Stimulated activated CD8-positive, alpha-beta memory T cell treated with anti-CD3 and anti-CD28 coated beads, Interleukin-2, amount 100 ng/mL, for 1 hour (primary cell): Measurements from ENCODE around the gene MERTK.
"Not testable (repeated sequence)": the region's sequence is repeated elsewhere in the genome, so short reads cannot be mapped to it uniquely, and the experiment has no call there.

ENCODE experiments used
- DNase-seq, 2 donors: peaks; one replicate each; pipeline ENCODE4 v3.0.0-alpha.2; 2020; ENCODE audit warnings: low read depth in 2 of 2

MERTK gene

GRCh38 chr2:111945444-111946293, 47.3 kb downstream of the MERTK start:
- DNase-seq = no peak

DNA sequence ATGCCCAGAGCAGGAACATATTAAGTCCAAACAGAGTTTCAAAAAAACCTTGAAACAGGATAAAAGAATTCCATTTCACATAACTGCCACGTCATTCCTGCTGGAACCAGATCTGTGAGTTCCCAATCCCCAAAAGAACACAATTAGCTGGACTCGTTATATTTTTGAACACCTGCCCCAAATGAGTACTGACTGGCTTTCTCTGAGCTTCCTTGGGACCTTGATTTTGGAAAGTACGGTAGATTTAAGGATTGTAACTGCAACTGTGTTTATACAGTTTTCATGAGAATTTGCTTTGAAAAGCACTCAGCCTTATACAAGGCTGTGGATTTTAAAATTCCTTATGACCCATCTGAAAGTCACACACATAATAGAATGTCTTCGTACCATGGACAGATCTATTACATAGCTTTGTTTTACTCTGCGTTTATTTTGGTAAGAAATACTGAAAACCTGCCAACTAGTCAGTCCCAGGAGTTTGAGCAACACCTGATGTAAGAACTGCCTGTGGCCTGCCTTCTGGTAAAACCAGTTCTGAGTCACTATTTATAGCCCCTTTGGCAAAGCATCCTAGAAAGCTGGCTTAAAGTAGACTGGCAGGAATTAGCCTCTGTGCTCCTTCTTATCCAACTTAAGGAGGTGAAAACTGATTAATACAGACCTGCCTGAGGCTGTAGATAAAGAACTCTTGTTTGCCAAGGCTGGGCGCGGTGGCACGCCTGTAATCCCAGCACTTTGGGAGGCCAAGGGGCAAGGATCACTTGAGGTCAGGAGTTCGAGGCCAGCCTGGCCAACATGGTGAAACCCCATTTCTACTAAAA, 48.1 kb downstream of the MERTK start:
- DNase-seq = no peak

- DNase-seq = no peak
These were observed 48.8 kb downstream of the MERTK start for GRCh38 chr2:111947219-111947618.

GRCh38 chr2:111948832-111949231, 50.4 kb downstream of the MERTK start:
- DNase-seq = no peak

- DNase-seq = no peak
These were observed 51.8 kb downstream of the MERTK start for GRCh38 chr2:111950236-111950635.

GRCh38 chr2:111951486-111951885, 53.1 kb downstream of the MERTK start:
- no peak for DNase-seq

GRCh38 chr2:111952871-111953452, 54.6 kb downstream of the MERTK start:
- no peak for DNase-seq

GRCh38 chr2:111954602-111955332, 56.4 kb downstream of the MERTK start:
- DNase-seq = no peak

DNA sequence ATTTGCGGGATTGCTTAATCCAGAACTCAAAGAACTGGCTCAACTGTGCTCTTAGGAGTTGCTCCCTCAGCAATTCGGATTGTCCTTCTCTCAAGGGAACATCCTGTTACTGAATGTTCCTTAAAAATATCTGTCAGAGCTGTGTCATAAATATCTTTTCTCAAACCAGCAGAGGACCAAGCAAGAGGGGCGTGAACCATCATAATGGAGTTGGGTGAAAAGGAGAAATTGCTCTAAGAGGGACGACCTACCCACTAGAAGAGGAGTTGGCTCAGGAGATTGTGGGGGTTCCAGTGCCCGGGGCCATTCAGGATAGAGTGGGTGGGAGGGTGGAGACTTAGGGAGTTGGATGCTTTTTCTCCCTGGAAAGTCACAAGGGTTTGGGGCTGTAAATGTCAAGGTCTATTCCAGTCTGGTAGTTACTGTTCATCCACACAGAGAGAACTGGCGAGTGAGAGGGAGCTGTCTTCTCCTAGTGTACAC, 59.5 kb downstream of the MERTK start:
- no peak for DNase-seq

GRCh38 chr2:111958901-111959300, 60.5 kb downstream of the MERTK start:
- no peak for DNase-seq

- DNase-seq = no peak
These were observed 63.3 kb downstream of the MERTK start for GRCh38 chr2:111961663-111962062.

DNA sequence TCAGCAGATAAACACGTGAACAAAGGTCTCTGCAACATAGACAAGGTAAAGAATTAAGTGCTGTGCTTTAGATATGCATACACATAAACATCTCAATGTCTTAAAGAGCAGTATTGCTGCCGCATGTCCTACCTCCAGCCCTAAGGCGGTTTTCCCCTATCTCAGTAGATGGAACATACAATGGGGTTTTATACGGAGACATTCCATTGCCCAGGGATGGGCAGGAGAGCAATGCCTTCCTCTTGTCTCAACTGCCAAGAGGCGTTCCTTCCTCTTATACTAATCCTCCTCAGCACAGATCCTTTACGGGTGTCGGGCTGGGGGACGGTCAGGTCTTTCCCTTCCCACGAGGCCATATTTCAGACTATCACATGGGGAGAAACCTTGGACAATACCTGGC, 64.7 kb downstream of the MERTK start:
- DNase-seq = not testable (repeated sequence)

- DNase-seq = not testable (repeated sequence)
These were observed 65.1 kb downstream of the MERTK start for GRCh38 chr2:111963508-111963907.

- DNase-seq = no peak
These were observed 66.7 kb downstream of the MERTK start for GRCh38 chr2:111965062-111965461.

DNA sequence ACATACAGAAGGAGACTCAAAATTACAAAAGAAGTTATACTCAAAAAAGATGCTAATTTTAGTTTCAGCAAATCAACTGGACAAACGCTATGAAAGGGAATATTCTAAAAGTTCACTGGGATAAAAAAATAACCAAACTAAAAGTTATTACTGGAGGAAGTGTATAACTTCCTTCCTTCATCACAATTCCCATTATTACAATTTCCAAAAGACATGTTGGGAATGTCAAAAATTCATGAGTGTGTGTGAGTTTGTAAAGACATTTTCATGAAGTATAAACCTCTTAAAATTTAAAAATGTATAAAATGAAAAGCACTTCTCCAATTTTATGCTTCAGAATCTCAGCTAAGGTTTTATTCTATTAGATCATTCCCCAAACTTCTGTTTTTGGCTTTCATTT, 67.8 kb downstream of the MERTK start:
- no peak for DNase-seq

- DNase-seq = no peak
These were observed 68.6 kb downstream of the MERTK start for GRCh38 chr2:111967018-111967417.

GRCh38 chr2:111970453-111970852, 72.0 kb downstream of the MERTK start:
- no peak for DNase-seq

DNA sequence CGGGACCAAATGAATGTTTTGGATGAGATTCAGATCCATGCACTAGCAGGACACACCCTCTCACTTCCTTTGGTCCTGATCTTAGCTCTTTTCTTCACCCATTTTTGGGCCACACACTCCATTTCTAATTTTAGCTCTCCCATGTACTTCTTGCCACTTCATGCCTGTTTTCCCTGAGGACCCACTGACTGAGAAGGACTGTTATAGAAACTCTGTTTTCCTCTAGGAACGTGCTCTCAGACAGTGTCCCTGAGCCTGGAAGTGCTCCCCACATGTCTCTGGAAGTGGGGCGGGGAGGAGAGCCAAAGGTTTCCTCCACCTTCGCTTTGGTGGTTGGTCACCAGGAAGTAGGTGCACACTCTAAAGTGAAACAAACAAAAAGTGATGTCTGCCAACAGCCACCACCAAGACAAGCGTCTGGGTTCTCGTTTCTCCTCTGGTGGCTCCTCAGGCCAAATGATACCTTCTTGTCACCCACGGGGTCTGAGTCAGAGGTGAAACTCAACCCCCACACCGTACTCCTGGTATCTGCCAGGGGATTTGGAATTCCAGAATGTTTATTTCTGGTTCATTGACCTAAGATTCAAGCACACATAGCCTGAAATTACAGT, 74.7 kb downstream of the MERTK start:
- DNase-seq = no peak

GRCh38 chr2:111973701-111974100, 75.3 kb downstream of the MERTK start:
- DNase-seq = no peak

- no peak for DNase-seq
These were observed 76.7 kb downstream of the MERTK start for GRCh38 chr2:111975053-111975552.

GRCh38 chr2:111975819-111976218, 77.4 kb downstream of the MERTK start:
- DNase-seq = no peak
